Nucleus accumbens (tissue), 56 donors: ENCODE measurements around the gene MKNK1.

Experiments used
- DNase-seq, 56 donors: peaks; one replicate each; lab custom pipeline; 2025; lab: John Stamatoyannopoulos, UW

Gene MKNK1

DNA sequence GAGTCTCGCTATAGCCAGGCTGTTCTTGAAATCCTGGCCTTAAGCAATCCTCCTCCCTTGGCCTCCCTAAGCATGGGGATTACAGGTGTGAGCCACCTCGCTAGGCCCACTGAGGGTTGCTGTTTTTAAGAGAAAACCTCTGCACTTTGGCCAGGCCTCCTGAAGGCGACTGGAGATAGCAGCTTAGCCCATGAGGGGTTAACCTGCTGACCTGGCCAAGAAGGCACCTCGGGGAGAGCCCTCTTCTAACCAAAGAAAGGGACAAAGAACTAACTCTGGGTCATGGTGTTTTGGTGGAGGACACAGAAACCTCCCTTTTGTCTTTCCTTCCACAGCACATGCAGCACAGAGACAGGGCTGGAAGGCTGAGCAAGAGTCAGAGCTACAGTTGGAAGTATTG, 35.0 kb downstream of the MKNK1 start:
- DNase-seq: no peak

DNA sequence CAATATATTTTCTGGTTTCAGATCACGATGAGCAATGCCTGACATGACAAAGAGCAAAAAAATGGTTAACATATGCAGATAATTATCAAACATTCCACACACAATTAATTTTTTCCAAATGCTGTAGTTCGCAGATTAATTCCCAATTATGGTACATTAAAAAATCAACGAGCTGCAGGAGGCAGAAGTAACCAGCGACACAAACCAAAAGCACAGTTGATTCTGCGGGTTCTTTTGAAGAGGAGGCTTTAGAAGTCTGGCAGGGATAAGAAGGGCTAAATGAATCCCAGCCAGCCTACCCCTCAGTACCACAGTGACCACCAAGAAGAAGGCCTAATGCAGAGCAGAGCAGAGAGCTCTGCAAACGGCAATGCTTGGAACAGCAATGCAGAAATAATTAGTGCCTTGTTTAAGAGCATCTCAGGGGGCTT, 35.6 kb downstream of the MKNK1 start:
- no peak for DNase-seq

DNA sequence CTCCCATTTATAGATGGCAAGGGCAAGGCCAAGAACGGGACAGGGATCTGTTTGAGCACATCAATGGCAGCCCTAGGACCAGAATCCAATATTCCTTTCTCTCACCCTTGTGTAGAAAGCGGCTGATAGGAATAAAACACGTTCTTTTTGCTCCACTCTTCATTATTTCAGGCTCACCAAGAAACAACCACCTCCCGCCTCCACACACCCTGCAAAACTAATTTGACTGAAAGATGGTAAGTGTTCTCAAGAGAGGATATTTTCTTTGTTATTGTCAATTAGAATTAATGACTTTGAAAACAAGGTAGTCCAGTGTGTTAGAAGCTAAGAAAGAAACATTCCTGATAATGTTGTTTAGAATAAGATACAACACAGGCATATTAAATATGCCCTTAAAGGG, 40.7 kb downstream of the MKNK1 start:
- DNase-seq: peak in 1 of 56 donors; percentile 36

DNA sequence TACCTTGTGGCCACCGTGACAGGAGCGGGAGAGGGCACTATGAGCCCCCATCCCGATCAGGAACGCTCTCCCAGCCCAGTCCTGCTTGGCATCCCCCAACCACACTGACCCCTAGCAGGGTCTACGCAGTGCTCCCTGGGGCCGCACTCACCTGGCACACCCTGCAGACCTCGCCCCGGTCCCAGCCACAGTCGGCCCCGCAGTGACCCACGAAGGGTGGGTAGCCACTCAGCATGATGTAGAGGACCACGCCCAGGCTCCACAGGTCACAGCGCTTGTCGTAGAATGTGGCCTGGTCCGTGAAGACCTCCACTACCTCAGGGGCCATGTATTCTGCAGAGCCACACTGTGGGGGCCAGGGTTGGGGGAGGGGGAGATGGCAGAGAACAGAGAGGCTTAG, 41.6 kb downstream of the MKNK1 start:
- no peak for DNase-seq

DNA sequence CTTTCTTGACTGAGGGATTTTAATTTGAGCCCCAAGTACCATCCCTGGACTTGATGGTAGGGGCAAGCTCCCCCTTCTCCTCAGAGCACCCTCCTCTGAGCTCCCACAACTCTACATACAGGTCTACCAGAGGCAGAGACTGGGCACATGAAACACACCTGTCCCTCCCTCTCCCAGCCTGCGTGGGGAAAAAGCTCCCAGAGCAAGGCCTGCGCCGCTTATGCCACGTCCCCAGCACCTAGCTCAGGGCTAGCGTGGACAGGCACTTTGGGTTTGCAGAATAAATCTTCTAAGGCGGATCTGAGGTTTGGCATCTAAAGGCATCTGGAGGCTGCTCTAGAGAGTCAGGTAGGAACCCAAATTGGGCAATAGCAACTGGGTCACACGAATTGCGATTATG, 45.1 kb downstream of the MKNK1 start:
- DNase-seq: no peak

DNA sequence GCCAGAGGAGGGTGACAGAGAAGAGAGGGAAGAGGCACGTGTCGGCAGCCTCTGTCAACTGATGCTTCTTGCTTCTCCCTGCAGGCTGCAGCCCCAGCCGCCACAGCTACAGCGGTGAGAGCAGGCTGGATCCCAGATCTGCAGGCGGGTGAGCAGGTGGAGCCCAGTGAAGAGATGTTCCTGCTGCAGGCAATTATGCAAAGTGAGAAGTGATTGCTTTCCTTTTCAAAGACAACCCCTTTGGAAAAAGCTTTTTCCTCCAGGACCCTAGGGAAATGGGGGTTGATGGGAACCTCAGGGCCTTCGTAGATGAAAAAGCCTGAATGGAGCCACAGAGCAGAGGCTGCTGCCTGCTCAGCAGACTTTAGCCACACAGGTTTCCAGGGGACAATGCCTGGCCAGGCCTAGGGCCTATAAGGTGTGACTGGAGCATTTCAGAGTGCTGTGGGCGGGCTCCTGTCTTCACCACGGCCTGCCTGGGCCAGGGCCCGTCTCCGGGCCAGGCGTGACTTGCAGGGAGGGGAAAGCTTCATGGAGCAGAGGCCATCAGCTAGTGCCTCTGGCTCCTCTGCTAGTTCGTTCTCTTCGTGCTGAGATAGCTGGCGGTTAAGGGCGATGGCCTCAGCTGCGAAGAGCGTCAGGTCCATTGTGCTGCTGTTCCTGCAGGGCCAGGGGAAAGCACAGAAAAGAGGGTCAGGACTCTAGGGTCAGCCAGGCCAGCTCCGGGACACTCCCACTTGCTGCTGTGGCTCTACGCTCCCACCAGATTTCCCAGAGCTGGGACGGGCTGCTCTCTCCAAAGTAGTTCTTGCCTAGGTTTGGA, 45.7 kb downstream of the MKNK1 start:
- DNase-seq: peak in 12 of 56 donors; percentile 11 to 59 (median 30)

DNA sequence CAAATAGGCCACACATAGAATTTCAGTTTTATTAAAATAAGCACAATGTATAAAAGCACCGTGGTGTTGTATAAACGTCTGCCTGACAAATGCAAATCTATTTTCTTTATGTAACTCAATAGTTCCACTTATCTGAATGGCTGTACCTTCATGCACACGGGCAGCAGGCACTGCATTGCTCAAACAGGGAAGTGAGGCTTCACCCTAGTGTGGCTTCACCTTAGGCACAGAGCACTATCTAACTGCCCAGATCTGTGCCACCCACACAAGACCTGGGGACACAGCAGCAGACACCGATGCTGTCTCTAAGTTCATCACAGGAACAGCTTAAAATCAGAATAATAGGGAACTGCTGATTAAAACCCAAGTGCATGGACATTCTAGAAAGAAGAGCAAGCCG, 46.7 kb downstream of the MKNK1 start:
- no peak for DNase-seq

DNA sequence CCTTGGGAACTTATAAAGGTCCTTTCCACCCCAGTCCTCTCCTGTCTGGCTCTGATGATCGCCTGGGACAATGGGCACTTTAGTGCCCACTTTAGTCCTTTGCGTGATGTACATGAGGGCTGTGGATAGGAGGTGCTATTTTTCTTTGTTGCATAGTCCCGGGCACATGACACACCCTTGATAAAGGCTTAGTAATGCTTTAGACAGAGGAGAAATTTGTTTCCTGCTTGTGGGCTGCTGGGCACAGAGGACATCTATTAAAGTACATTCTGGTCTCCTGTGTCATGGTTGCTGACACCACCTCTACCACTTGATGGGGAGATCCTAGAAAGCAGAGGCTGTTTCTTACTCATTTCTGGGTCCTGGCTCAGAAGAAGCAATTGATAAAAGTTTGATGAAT, 47.2 kb downstream of the MKNK1 start:
- DNase-seq: no peak

DNA sequence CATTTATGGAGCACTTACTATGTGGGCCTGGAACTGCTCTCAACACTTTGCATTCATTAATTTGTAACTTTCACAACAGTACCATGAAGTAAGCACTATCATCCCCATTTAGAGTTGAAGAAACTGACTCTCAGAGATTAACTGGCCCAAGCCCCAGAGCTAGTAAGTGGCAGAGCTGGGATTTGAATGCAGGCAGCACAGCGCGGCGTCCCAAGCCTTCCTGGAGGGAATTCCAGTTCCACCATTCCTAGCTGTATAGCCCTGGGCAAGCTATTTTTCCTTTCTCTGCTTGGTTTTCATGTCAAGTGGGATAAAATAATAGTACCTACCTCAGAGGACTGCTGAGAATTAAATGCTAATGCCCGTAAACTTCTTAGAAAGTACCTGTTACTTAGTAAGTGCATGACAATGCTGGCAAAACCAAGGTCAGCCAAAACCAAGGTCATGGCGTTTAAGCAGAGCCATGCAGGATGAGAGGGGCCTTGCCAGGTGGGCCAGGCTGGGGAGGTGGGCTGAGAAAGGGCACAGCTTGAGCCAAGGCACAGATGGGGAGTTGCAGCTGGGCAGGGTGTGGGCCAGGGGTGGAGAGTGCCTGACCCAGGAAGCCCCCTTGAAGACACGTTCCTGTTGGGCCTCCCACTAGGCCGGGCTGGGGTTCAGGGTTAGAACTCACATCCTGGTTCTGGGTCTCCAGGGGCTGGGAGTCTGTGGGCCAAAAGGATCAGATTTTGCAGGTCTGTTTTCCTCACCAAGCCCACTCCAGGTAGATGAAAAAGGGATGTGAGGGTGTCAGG, 48.0 kb downstream of the MKNK1 start:
- no peak for DNase-seq

DNA sequence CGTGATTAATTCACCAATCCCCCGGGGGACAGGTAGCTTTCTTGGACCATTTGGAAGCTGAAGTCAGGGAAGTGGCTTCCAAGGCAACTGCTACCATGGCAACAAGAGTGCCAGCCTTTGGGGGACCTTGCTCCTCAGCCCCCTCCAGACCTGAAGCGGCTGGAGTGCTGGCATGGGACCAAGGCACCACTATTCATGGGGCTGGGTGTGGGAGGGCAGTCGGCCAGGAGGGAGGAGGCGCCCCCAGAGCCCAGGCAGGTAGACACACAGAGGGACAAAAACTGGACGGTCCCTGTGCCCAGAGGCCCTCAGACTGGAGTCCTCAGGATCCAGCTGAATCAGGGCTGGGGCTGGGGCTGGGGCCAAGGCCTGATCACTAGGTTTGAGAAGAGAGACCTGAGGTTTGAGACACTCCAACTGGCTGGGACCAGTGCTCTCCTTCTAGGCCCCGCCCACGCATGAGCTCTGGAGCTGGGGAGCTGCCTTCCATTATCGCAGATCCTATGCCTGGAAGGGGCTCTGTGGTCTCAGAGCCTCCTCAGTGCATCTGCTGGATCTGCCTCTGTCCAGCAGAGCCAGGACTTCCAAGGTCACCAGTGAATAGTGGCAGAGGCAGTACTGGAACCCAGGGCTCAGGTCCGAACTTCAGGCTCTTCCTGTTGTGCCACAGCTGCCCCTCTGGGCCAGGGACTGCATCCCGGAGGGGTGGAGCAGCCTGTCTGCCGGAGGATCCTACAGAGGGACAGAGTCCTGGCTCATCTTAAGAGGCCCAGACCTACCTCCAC, 49.3 kb downstream of the MKNK1 start:
- DNase-seq: peak in 5 of 56 donors; percentile 16 to 45 (median 25)

DNA sequence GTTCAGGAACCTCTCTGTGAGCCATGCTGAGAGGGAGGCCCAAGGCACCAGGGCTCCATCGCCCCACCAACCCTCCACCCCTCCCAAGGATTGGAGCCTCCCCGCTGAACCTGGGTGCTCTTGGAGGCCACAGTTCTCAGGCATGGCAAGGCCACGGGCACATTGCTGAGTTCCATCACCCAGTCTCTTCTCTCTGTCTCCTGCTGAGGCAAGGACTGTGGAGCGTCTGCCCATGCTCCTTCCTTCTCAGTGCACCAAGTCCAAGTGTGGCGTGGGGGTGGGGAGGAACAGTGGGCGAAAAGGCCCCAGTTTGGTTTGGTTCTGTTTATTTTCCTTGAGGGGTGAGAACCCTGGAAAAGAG, 49.9 kb downstream of the MKNK1 start:
- no peak for DNase-seq

DNA sequence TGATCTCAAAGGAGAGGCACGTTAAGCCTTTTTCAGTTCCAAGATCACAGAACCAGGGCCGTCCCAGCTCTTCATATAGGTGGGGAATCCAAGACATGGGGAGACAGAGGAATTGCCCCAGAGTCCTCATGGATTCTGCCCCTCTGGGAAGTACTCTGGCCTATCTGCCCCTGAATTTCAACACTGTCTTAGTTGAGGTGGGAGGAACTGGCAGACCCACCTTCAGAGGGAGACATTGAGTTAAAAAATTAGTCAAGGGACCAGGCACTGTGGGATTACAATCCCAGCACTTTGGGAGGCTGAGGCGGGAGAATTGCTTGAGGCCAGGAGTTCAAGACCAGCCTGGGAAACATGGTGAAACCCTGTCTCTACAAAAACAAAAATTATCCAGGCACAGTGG, 50.6 kb downstream of the MKNK1 start:
- DNase-seq: no peak

DNA sequence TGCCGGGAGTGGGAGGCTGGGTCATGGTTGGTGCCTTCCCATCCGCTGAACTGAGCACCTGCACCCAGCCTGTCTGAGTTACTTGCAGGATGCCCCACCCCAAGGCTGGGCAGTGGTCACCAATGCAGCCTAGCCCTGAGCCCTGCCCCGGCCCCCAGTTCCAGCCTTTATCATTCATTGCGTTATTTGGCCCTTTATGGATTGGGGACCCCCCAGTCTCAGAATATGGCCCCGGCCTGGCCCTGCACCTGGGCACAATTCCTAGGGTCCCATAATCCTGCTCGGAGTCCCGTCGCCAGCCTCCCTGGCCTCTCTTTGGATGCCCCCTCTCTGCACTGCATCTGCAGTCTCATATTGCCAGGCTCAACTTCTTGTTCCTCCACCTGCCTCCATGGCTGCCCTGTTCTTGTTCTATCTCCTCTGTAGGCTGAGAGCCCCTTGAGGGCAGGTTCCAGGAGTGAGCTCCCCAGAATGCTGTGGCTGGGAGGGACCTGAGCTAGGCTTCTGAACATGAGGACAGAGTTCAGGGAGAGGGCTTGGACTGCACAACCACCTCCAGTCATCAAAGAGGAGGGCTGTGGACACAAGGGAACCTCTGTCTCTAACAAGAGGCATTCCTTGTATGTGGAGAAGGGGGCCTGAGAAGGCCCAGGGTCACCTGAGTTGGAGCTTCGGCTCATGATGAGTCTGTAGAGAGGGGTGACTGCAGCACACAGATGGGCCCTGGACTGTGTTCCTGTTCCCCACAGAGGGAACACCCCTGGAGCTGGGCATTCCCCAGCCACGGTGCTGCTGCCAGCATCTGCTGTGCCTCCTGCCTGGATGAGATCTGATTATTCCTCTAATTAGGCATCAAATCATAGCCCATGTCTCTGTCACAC, 51.5 kb downstream of the MKNK1 start:
- no peak for DNase-seq

DNA sequence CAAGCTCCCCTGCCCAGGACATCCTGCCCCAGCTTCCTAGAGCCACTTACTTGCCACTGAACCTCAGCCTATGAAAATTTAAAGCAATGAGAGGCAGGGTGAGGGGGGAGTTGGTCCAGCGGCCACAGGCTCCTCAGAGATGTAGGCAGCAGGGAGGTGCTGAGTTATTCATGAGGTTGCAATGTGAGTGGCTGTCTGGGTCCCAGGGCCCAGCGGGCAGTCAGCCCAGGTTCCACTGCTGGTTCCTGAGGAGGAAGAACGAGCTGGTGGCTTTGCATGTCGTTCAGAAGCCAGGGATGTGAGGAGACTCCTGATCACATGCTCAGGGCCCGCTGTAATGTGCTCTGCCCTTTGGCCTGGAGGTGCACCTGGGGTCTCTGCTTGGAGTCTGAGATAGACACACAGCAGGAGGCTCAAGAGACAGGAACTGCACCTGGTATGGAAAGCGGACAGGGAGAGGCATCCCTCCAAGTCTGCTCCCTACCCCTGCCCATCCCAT, 52.4 kb downstream of the MKNK1 start, which contains the start of gene KNCN:
TSS of gene KNCN (minus strand) at position 51 of the 499 bp plus-strand sequence. CDS start 432 bp downstream, outside the sequence.
- DNase-seq: no peak

DNA sequence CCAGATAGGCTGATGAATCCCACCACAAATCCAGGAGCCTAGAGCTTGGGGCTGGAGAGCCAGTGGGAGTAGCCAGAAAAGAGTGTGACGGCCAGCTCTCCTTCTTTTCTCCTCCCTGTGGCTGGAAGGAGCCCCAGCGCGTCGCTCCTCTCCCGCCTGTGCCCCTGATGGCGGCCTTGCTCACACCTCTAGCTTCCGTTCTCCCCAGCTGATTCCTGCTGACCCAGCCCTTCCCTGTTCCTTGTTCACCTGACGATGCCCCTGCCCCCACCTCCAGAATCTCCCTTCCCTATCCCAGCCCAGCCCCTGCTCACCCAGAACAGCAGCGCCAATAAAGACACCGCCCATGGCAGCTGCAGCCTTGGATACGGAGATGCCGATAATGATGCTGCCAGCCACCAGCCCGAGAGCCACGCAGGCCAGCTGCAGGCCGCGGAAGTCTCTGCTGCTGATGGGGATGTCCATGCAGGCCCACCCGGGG, 53.3 kb downstream of the MKNK1 start:
- no peak for DNase-seq

DNA sequence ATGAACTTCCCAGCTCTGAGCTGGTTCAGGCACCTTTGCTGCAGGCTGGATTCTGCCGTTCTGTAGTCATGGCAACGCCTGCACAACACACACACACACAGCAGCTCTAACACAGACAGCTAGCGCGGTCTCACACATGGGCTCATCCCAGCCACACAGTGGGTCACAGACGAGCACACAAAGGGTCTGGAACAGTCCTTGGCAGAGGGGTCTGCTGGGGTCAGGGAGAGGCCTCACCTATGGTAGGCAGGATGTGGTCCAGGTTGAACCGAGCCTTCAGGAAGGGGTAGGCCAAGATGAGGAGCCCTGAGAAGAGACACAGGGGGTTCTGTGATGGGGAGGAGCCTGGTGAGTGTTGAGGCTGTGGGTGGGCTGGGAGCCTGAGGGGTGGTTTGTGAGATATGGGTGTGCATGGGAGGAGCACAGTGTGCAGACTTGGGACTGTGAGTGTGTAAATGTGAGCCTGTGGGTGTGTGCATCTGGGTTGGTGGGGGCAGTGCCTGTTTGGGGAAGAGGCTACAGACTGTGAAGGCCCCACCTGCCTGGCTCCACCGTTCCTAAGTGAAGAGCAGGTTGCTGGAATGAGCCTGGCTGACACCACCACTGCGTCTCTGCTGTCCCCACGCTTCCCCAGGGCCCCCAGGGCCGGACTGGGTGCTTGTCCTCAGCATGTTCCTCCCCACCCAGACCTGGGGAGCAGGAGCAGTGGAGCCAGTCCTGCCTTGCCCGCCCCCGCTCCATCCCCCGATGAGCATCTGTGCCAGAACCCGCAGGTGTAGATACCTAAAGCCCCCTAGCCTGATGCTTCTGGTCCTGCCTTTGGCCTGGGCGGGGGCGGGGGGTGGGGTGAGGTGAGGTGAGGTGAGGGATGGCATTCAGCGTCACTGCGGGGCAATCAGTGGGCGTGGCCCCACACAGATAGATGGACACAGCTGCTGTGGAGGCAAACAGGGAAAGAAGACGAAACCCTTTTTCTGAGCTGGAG, 54.1 kb downstream of the MKNK1 start:
- DNase-seq: peak in 36 of 56 donors; percentile 17 to 81 (median 52)

DNA sequence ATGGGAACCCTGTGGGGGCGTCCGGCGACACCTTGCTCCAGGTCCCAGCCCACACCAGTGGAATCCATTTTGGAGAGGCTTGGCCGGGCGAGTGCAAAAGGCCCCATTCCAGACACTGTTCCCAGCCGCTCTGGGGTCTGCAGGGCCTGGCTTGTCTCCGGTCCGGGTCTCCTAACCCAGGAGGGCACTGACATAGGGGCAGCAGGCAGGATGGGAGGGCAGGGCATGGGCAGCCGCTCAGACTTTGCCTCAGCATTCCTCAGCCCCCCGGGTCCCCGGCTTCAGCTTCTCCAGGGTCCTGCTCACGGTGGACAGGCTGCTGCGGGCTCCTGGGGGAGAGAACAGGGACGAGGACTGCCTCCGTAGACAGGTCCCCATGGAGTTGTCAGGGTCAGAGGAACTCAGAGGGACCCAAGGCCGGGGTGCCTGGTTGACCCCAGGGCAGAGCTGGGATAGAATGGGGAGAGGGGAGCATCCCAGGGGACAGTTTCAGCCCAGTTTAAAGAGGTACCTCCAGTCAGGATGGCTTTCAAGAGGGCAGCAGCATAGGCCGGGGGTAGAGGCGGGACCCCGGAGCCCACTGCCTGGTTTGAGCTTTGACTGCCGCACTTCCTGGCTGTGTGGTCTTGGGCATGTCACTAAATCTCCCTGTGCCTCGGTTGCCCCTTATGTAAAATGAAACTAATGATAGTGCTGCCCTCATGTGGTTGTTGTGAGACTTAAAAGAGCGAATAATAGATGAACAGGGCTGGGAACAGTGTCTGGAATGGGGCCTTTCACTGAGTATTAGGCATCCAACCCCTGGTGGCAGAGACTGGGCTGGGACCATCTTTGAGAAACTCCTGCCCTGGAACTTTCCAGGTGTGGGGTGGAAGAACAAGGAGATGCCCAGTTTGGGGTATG, 56.3 kb downstream of the MKNK1 start:
- no peak for DNase-seq
